Spleen (tissue), 7 donors: ENCODE data around the gene TXNDC17.

ENCODE experiments used
- POLR2A ChIP-seq, 3 donors: fragments of 450-650 bp; IDR thresholded peaks; one replicate each; pipeline ENCODE4 v1.5.1; 2017; ENCODE audit warnings: antibody characterized with exemption in 3 of 3, mild to moderate bottlenecking in 1 of 3
- TF ChIP-seq, protein P1 (sequence below), 11 experiments: fragments of 200-600 bp in 7 of 11; fragments of 450-650 bp in 4 of 11; sonication (generic) in 4 of 11; IDR thresholded peaks in 8 of 11; conservative IDR thresholded peaks in 3 of 11; 1 replicate in 7 of 11; 2 replicates in 4 of 11; pipeline versions ENCODE4 v1.4.0 to v1.8.0; 2016 to 2021; ENCODE audit warnings: antibody characterized with exemption in 11 of 11, inconsistent platforms in 4 of 11, mild to moderate bottlenecking in 1 of 11
- donor health status: DM: no; HTN: no; CAD: no; lungs with moderate emphysema.
- donor health status: DM: no; HTN: no; CAD: no.
- donor health status: DM: no; HTN: no; CAD: no.

GRCh38 chr17:6651919-6652452, 11.1 kb downstream of the TXNDC17 start:
- no peak for TF ChIP-seq POLR2A (IDR thresholded peaks at IDR 0.05)
- TF ChIP-seq, protein P1, sequence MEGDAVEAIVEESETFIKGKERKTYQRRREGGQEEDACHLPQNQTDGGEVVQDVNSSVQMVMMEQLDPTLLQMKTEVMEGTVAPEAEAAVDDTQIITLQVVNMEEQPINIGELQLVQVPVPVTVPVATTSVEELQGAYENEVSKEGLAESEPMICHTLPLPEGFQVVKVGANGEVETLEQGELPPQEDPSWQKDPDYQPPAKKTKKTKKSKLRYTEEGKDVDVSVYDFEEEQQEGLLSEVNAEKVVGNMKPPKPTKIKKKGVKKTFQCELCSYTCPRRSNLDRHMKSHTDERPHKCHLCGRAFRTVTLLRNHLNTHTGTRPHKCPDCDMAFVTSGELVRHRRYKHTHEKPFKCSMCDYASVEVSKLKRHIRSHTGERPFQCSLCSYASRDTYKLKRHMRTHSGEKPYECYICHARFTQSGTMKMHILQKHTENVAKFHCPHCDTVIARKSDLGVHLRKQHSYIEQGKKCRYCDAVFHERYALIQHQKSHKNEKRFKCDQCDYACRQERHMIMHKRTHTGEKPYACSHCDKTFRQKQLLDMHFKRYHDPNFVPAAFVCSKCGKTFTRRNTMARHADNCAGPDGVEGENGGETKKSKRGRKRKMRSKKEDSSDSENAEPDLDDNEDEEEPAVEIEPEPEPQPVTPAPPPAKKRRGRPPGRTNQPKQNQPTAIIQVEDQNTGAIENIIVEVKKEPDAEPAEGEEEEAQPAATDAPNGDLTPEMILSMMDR (IDR thresholded peaks at IDR 0.05 in 8 of 11, conservative IDR thresholded peaks at IDR 0.05 in 3 of 11), result peak in 1 of 11 experiments; percentile 3
